Tongue (tissue), 2 donors: ENCODE results near the gene RNU1-3. TPM values are rescaled to one million over a fixed set of nuclear protein-coding genes. Genes with fewer than 3 reads are reported as not detected.
"Not testable (repeated sequence)": the region's sequence is repeated elsewhere in the genome, so short reads cannot be mapped to it uniquely, and the experiment has no call there.

Experiments used
- DNase-seq: peaks from one replicate; pipeline ENCODE4 v3.0.0-alpha.2; 2015
- total RNA-seq: library from RNA; depleted of rRNA; stranded (reverse); fragments of >200 nt; gene quantifications from one replicate; pipeline ENCODE4 v1.2.3, GENCODE V29; 2014

Gene RNU1-3
- total RNA-seq, 1 donor from 2014 or later = under 0.01 TPM

DNA sequence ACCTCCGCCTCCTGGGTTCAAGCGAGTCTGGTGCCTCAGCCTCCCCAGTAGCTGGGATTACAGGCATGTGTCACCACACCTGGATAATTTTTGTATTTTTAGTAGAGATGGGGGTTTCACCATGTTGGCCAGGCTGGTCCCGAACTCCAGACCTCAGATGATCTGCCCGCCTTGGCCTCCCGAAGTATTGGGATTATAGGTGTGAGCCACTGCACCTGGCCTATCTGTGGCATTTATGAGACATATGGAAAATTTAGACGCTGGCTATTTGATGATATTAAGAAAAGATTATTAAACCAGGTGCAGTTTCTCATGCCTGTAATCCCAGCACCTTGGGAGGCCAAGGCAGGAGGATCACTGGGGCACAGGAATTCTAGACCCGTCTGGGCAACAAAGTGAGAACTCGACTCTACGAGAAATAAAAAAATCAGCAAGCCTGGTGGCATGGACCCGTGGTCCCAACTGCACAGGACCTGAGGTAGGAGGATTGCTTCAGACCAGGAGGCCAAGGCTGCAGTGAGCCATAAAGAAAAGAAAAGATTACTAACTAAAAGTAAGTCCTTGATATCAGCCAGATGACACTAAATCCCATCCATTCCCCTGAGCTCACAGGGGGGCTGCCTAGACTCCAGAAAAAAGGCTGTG lies 30.1 kb downstream of the RNU1-3 start:
- not testable (repeated sequence) for DNase-seq

DNA sequence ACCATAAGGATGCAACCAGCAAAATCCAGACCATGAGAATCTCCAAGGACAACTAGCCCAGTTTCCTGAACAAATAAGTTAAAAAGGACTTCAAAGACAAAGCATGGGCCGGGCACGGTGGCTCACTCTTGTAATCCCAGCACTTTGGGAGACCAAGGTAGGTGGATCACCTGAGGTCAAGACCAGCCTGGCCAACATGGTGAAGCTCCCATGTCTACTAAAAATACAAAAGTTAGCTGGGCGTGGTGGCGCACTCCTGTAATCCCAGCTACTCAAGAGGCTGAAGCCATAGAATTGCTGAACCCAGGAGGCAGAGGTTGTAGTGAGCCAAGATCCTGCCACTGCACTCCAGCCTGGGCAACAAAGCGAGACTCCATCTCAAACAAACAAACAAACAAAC lies 30.8 kb downstream of the RNU1-3 start:
- DNase-seq = not testable (repeated sequence)

DNA sequence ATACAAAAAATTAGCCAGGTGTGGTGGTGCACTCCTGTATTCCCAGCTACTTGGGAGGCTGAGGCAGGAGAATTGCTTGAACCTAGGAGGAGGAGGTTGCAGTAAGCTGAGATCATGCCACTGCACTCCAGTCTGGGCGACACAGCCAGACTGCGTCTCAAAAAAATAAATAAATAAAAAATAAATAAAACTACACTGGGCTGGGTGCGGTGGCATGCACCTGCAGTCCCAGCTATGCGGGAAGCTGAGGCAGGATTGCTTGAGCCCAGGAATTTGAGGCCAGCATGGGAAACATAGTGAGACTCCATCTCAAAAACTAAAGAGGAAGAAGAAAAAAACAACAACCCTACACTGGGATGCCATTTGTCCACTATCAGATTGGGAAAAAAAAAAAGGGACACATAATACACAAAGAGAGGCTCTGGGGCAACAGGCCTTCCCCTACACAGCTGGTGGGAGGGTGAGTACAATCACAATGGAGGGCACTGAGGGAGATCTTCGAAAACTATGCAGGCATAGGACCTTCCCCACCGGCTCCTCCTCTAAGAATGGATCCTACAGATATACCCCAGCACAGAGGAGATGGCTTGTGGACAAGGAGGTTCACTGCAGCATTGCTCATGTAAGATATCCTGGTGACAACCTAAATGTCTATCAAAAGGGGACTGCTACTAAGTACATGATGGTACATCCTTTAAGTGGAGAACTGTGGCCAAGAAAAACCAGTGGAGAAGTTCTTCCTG lies 33.0 kb downstream of the RNU1-3 start:
- not testable (repeated sequence) for DNase-seq

DNA sequence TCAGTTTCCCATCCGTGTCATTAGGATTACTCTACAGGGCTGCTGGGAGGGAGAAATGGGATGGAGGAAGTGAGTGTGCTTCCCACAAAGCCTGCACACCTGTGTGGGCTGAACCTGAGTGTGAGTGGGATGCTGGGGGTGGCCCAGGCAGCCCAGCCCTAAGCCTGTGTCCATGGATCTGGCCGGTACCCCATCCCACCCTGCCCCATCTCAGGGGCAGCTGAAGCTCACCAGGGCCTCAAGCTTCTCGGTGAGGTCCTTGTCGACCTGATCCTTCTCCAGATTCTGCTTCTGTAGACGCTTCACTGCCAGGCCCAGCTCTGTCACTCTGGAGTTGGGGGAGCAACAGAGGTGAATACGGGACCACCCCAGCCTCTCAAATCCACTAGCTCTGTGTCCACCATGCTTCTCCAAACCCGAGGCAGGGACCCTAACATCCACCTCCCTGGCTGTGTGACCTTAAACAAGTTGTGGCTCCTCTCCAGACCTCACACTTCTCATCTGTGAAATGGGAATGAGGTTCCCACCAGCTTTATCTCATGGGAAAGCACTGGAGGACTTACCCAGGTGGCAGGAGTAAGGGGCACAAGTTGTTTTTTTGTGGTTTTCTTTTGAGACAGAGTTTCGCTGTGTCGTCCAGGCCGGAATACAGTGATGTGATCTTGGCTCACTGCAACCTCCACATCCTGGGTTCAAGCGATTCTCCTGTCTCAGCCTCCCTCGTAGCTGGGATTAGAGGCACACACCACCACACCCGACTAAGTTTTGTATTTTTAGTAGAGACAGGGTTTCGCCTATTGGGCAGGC lies 34.5 kb downstream of the RNU1-3 start:
- DNase-seq = not testable (repeated sequence)

DNA sequence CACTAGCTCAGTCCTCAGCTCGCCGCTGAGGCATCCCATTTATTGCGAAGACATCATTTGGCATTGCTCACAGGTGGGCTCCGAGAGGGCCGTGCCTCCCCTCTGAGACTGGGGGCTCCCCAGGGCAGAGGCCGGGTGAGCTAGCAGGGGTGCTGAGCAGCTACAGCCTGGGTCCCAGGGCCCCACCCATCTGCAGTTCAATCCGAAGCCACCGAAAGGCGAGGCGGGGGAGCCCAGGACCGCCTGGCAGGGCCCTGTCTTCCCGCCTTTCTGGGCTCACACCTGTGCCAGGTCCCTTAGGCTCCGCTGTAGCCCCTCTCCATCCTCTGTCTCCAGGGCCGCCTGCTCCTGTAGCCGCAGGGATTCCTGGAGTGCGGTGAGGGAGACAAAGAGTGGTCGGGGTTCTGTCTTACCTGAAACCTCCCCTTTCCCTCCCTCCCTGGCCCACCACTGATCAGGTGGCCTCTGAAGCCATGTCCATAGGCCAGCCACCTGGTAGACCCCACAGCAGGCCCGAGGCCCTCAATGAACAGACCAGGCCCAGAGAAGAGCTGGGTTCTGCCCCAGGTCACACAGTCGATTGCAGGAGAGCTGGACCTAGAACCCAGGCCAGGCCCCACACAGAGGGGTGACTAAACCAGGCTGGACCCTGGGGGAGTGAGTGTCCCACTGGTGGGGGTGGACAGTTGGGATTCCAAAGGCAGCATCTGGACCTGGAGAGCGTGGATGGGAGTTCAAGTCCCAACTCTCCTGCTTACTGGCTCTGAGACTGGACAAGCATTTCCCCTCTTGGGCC lies 35.3 kb downstream of the RNU1-3 start:
- no peak for DNase-seq

DNA sequence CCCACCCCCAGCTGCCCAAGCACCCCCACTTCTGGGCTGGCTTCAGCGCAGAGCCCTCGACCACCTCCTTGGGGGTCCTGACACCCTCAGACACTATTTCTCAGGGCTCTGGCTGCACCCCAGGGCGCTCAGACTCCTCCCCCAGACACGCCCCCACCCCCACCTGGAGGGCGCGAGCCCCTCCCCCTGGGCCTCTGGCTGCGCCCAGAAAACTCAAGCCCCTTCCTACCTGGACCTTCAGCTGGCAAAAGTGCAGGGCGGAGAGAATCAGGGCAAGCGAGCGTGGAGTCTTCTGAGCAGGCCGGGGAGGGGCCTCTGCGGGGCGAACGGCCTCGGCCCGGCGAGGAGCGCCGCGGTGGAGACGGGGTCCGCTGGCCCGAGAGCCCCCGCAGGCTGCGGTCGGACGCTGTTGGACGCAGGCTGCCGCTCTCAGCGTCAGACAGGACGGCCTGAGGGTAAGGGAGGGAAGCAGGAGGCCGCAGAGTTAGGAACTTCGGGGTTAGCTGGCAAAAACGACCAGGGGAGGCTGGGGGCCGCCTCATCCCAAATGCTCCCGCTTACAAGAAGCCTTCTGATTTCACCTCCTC lies 36.0 kb downstream of the RNU1-3 start:
- no peak for DNase-seq

DNA sequence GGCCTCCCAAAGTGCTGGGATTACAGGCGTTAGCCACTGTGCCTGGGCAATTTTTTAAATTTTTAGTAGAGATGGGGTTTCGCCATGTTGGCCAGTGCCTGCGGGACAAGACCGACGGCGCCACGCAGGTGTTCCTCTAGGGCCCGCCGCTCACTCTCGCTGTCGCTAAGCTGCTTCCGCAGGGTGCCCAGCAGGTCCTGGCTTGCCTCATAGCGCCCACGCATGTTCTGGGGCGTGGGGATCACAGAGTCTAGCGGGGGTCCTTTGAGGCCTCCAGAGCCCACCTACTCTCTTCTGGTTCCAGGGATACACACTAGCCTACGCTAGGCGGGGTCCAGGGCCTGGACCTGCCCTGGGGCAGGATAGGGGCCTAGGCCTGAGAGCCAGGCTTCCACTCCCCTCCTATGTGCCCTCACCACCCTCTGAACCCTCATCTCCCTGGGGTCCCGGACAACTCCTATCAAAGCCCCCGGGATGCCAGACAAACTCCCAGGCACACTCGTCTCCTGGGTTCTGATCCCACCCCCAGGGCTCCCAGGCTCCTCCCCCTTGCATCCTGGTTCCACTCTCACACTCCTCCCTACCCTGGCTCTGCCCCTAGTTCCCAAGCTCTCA lies 36.7 kb downstream of the RNU1-3 start:
- DNase-seq = not testable (repeated sequence)

DNA sequence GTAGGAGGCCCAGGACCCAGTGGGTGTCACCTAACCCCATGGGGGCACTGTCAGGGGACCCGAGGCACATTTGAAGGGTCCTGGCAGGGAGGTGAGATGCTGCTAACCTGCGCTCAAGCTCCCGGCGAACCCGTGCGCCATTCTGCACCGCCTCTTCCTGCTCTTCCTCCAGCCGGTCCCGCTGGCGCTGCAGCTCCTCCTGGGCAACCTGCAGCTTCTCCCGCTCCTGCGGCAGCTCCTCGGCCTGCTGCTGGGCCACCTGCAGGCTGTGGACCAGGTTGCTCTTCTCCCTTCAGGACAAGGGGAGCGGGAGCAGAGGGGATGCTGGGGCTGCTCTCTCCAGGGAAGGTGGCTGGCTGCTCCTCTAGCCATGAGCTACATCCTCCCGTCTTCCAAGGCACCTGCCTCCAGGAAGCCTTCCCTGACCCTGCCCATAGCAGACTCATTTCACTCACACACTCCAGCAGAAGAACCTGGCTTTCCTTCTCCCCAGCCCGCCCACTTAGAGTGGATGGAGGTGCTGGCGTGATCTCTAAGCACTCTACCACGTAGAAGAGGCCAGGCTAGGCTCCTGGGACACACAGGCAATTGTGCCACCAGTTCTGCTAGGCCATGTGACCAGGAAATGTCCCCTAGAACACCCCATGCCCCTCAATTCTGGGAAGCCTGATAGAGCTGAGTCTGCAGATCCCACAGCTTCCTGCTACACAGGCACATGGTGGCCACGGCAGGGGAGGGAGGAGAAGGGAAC lies 38.2 kb downstream of the RNU1-3 start:
- no peak for DNase-seq

DNA sequence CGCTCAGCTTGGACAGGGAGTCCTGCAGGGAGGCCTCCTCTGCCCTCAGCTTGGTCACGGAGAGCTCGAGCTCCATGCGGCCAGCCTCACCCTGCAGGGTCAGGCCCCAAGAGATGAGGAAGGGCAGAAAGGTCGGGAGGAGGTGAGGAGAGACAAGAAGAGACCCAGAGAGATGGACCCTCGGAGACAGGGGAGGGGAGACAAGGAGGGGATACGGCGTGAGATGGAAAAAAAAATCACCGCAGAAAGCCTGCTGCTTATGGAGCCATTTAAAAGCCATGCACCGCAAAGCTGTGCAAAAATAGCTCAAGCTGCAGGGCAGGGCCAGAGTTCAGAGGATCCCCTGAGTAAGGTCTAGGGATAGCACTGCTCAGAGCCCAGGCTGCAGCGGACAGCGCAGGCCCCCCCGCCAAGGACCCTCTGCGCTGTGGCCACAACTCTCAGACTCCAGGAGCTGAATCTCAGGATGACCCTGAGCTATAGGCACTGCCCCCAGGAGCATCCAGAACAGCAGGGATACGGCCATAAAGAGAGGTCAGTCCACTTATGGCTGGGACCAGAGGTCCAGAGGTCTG lies 40.3 kb downstream of the RNU1-3 start:
- DNase-seq = not testable (repeated sequence)

DNA sequence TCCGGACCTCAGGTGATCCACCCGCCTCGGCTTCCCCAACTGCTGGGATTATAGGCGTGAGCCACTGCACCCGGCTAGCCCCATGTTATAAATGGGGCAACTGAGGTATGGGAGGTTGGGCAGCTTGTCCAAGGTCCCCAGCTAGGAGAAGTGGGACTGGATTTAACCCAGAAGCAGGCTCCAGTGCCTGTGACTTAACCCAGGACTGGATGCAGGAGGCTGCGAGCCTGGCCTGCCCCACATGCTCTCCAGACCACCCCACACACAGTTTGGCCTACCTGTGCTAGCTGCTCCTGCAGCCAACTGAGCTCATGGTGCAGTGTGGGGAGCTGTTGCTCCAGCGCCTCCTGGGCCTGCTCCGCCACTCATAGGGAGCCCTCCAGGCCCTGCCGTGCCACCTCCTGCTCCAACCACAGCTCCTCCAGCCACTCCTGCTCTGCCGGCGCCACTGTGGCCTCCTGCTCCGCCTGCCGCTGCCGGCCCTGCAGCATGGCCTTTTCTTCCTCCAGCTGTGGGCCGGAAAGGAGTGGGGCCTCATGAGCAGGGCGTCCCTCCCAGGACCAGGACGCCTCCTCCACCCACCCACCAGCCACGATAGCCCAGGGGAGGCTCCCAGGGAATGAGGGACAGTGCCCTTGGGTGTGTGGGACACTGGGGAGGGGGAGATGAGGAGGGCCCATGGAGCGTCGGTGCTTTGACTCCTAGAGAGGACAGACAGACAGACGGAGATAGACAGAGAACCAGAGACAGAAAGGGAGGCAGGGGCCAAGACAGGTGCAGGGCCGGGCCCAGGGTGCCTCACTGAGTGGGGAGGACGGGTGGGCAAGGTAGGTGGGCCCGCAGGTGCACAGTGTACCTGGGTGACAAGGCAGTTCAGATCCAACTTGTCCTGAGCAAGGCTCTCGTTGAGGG lies 41.0 kb downstream of the RNU1-3 start:
- DNase-seq = no peak

DNA sequence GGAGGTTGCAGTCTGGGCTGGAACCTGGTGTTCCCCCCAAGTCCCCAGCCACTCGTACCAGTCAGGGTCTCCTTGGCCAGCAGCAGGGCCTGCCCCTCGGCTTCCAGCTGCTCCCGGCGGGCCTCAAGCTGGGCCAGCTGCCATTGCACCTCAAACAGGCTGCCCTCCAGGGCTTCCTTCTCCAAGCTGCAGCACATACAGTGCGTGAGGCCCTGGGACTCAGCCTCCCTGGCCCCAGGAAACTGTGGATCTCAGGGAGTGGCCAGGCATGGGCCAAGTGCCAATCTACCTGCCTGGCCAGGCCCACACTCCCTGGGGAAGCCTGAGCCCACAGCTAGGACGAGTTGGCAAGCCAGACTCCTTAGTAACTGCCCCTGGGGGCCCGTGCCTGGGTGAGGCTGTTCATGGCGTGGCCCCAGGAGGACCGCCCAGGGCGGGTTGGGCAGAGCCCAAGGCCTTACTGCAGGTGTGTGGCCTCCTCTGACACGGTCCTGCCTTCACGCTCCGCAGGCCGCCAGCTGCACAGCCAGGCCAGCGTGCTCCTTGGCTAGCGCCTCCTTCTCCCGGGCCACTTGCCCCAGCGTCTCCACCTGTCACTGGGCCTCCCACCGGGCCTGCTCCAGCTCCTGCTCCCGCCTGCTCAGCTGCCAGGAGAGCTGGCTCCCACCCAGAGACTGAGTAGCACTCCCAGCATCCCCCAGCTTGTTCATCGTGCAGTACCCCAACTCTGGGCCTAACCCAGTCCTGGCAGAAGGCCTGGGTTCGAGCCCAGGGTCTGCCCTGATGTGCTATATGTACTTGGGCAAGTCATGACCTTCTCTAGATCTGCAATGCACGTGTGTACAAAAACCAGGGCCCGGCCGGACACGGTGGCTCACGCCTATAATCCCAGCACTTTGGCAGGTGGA lies 42.7 kb downstream of the RNU1-3 start:
- DNase-seq = peak; percentile 88

DNA sequence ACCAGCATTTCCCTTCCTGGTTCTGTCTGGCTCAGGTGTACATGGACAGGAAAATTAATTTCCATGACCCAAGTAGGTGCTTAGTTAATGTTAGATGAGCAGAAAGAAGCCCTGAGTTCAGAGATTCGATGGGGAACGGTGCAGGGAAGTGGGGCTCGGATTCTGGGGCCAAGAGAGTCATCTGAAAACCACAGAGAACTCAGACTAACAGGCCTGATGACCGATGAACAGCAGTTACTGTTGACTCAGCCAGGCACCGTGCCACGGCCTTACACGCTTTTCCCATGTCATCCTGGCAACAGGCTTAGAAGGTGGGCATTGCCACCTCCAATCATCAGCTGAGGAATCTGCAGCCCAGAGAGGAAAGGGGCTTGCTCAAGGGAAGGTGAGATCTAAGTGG lies 43.4 kb downstream of the RNU1-3 start:
- not testable (repeated sequence) for DNase-seq

DNA sequence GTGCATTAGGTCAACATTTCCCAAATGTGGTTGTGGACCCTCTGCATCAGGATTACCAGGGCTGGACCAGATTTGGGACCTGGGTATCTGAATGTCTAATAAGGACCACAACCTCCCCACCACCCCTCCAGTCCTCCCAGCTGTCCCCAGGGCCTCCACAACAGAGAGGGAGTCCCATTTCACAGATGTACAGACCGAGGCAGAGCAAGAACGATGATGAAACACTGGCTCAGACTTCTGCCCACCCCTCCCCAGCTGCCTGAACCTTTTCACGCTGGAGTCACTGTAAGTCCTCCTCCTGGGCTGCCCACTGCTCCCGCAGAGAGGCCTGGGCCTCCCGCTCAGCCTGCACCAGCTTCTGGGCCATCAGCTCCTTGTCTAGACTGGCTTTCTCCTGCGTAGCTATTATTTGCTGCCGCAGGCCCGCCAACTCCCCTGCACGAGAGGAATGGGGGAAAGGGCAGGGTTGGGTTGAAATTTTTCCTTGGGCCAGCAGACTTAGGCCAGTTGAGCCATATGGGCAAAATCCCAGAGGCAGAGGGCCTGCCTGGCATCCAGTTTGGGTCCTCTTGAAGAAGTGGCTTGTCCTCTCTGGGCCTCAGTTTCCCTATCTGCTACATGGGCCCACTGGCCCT lies 45.0 kb downstream of the RNU1-3 start:
- DNase-seq = peak; percentile 14

DNA sequence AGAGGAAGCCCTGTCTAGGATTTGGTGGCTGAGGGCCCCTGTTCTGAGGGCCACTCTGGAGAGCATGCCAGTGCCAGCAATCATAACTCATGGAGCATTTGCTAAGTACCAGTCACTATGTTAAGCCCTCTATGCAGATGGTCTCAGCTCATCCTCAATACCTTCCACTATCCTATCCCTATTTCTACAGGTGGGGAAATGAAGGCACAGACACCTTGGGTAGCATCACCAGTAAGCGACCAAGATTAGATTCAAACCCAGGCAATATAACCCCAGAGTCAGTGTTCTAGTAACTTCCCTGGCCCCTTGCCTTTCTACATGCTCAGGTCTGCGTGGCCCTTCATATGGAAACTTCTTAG lies 45.5 kb downstream of the RNU1-3 start:
- no peak for DNase-seq

DNA sequence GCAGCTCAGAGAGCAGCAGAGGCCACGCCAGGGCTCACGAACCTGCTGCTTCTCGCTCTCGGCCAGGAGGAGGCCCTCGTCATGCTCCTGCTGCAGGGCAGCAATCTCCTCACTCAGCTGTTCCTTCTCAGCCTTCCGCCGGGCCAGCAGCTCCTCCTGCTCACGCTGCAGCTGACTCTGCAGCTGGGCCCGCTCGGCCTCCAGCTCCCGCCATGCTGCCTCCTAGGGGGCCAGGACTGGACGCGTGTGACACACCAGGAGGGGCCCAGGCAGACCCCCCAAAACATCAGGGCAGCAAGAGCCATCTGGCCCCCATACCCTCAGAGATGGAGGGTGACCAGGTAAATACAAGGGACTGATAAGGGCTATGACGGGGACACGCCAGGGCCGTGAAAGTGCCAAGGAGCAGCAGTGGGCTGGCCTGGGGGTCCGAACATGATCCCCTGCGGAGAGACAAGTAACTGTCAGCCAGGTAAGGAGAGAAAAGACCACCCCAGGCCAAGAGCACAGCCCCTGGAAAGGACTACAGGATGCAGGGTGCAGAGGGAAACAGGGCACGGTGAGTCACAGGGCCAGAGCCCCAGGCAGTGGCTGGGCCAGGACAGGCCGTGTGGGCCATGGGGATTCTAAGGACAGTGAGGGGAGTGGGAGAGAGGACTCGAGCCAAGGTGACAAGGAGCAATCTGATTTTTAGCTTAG lies 46.8 kb downstream of the RNU1-3 start:
- DNase-seq = peak; percentile 86

DNA sequence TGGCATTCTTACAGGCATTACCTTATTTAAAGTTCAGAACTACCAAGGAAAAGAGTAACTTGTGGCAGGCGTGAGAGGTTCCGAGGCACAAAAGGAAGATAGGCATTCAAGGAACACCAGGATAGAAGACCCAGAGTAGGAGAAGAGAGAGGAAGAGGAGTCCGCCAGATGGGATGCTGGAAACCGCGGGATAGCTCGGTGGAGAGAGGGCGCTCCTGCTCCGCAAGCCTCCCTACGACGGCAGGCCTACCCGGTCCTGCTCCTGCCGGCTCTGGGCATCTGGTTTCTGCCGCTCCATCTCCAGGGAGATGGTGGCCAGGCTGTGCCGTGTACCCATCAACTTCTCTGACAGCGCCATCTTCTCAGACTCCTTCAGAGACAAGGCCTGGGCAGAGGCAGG lies 48.0 kb downstream of the RNU1-3 start:
- DNase-seq = no peak
